D721Med (cell line): ENCODE data around the gene GGT6.

ENCODE experiments used
- DNase-seq: peaks from one replicate; pipeline ENCODE4 v3.0.0; 2011; ENCODE audit warnings: low spot score; ENCODE audit not compliant: insufficient read length
- FAIRE-seq: peaks from 2 replicates; lab custom pipeline; 2011; peaks lifted over from hg19 to GRCh38; lab: Jason Lieb, UNC
- TF ChIP-seq, protein P1 (sequence below): IDR thresholded peaks from 2 replicates; pipeline ENCODE4 v1.5.1; 2012; ENCODE audit warnings: mild to moderate bottlenecking, control low read depth; ENCODE audit not compliant: insufficient read depth; ENCODE audit errors: missing control alignments

The GGT6 gene

DNA sequence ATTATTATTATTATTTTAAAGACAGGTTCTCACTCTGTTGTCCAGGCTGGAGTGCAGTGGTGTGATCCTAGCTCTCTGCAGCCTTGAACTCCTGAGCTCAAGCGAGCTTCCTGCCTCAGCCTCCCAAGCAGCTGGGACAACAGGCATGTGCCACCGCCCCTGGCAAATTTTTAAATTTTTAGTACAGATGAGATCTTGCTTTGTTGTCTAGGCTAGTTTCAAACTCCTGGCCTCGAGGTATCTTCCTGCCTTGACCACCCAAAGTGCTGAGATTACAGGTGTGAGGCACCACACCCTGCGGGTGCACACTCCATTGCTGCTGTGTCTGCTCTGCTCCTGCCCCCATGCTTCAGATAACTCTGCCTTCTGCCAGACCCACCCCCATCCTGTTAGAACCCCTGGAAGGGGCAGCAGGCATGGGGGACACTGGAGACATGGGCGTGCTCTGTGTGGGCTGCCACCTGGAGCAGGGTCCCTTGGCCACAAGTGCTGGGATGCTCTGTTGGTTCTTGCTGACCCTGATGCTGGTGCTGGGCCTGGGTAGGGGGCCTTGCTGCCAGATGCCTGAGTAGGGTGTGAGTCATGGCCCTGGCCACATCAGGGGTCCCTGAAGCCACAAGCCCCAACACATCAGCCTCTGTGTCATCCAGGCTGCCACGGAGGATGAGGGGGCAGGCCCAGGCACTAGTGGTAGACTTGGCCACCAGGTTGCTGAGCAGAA, 2.6 kb downstream of the GGT6 start:
- DNase-seq (no peak), FAIRE-seq (no peak)
- TF ChIP-seq, protein P1, sequence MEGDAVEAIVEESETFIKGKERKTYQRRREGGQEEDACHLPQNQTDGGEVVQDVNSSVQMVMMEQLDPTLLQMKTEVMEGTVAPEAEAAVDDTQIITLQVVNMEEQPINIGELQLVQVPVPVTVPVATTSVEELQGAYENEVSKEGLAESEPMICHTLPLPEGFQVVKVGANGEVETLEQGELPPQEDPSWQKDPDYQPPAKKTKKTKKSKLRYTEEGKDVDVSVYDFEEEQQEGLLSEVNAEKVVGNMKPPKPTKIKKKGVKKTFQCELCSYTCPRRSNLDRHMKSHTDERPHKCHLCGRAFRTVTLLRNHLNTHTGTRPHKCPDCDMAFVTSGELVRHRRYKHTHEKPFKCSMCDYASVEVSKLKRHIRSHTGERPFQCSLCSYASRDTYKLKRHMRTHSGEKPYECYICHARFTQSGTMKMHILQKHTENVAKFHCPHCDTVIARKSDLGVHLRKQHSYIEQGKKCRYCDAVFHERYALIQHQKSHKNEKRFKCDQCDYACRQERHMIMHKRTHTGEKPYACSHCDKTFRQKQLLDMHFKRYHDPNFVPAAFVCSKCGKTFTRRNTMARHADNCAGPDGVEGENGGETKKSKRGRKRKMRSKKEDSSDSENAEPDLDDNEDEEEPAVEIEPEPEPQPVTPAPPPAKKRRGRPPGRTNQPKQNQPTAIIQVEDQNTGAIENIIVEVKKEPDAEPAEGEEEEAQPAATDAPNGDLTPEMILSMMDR = no peak

DNA sequence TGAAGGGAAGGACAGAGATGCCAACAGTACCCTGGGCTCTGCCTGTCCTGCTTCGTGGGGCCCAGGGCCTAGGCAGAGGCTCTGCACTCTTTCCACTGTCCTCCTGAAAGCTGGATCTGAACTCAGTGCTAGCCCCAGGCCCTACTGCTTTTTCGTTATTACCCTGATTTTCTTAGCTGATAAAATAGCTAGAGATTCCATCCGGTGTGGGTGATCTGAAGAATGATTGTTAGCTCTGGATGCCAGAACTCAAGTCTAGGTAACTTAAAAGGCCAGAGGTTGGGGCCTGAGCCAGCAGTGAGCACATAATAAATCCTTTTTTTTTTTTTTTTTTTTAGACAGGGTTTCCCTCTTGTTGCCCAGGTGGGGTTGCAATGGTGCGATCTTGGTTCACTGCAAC, 3.4 kb downstream of the GGT6 start:
- FAIRE-seq = no peak
- TF ChIP-seq, protein P1 = no peak
- DNase-seq = no peak

DNA sequence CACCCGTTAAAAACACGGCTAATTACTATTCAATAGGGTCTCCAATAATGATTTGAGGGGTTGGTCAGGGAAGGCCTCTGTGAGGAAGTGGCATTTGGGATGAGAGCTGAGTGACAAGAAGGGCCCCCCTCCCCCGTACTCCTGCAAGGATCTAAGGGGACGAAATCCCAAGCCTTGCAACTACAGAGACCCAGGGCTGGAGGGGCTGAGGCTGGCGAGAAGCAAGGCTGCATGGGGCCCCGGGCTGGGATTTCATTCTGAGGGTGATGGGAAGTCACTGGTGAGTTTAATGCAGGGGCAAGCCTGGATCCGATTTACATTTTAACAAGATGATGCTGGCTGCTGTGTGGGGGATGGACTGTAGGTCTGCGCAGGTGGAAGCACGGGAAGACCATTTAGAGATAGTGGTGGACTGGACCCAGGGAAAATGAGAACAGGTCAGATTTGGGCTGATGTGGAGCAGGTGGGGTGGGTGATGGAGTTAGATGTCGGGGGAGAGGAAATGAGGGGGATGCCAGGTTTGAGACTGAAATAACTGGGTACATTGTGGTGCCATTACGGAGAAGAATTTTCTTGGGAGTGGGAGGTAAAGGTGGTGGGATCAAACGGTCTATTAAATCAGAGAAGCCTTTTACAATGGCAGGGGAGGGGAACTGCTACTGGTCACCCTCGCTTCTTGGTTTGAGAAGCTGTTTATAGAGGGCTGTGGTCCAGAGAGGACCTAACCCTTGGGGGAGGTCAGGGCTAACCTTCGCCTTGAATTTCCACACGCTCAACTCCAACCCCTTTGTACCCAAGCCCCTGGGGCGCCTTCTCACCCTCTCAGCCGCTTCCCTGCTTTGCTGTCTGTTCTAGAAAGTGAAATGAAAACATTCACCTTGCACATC, 4.3 kb downstream of the GGT6 start:
- TF ChIP-seq, protein P1 = no peak
- DNase-seq (no peak), FAIRE-seq (no peak)

DNA sequence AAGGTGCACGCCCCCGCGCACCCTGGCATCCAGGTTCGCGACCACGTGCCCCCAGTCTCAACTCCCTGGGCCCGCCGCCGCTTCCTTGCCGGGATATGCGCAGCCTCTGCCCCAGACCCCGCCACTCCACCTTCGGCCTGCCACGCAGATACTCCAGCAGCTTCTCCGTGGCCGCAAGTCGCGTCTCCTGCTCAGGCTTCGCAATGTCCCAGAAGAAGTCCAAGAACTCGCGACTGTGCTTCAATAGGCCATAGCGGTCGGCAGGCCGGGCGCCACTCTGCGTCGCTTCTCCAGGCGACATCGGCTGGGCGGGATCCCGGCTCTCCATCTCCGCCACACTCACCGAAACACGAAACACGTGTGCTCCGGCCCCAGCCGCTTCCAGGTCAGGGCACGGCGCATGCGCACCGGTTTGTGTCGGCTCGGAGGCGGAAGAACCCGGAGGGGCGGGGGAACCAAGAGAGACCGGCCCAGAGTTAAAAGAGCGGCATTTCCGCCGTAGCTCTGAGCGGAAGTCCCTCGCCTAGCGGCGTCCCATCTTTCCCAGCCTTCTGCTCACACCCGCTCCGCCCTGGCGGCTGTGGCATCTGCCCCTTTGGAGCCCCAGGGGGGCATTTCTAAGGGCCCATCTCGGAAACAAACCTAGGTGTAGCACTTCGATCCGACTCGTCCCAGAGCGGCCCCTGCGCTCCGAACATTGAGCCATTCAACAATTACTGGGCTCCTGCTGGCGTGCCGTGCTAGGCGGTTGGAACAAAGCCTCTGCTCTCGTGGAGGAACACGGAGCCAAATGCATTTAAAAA, 5.2 kb downstream of the GGT6 start, which contains the start of gene MYBBP1A:
MYBBP1A (minus strand) TSS at position 388 of the 803 bp plus-strand sequence; CDS start at position 328, 60 bp downstream.
- TF ChIP-seq, protein P1 = no peak

DNA sequence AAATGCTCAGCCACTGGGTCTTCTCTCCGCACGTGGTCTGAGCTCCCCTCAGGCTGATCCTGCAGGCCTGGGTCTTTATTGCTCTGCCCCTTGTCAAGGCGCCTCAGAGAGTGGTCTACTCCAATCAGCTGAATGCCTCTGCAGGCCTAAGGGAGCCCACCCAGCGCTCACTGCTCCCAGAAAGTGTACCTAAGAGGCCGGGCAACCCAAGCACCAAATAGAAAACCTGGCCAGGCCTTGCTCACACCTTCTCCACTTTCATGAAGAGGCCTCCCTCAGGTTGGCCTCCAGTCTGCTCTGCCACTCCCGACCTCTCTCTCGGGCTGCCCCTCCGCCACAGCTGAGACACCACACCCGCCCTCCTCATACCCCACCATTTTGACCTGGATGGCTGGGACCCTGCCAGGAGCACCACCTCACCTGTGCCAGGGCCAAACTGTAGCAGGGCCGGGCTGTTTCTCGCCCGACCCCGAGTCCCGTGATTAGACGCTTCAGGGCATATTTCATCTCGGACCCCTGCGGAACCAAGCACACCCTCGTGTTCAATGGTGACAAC, 5.9 kb downstream of the GGT6 start:
- DNase-seq (no peak), FAIRE-seq (no peak)
- TF ChIP-seq, protein P1 = no peak

More for the DNA sequence above, 5.2 kb downstream of the GGT6 start, which contains the start of gene MYBBP1A:
- peak; percentile 100 for DNase-seq
- FAIRE-seq = peak; percentile 32

DNA sequence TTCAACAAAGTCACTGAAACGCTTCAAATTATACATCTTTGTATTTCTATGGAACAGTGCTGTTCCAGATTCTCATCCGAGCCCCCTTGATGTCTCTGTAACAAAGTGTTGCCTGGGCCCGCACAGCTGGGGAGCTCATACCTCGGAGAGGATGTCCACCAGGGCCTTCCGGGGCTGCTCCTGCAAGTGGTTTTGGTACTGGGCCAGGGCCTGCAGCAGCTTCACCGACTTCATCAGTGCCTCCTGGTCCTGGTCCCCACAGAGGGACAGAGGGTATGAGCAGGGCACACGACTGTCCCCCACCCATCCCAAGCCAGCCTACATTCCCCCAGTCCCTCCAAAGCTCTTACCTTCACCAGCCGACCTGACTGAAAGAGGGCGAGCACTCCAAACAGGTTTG, 6.7 kb downstream of the GGT6 start:
- DNase-seq (no peak), FAIRE-seq (no peak)
- TF ChIP-seq, protein P1 = no peak
